Endodermal cell (in vitro differentiated cells): ENCODE data around the gene SCART1. TPM values are rescaled to one million over a fixed set of nuclear protein-coding genes. Genes with fewer than 3 reads are reported as not detected.

Source experiments
- DNase-seq: peaks from one replicate; pipeline ENCODE4 v3.0.0-alpha.2; 2017
- H3K27ac ChIP-seq: 2 replicates; pipeline ENCODE4 v1.5.1; 2013; ENCODE audit warnings: mild to moderate bottlenecking, low read depth, low read length, moderate library complexity
- H3K27me3 ChIP-seq: 2 replicates; pipeline ENCODE4 v1.6.1; 2013; ENCODE audit warnings: mild to moderate bottlenecking, low read length, moderate library complexity; ENCODE audit not compliant: insufficient read depth, control insufficient read depth, poor library complexity, severe bottlenecking
- H3K36me3 ChIP-seq: 2 replicates; pipeline ENCODE4 v1.7.0; 2013; ENCODE audit warnings: mild to moderate bottlenecking, low read length, moderate library complexity; ENCODE audit not compliant: control insufficient read depth, insufficient read depth
- H3K4me1 ChIP-seq: one replicate; pipeline ENCODE4 v1.7.0; 2013; ENCODE audit warnings: low read length; ENCODE audit not compliant: control insufficient read depth, insufficient read depth
- H3K4me3 ChIP-seq: 2 replicates; pipeline ENCODE4 v1.5.1; 2013; ENCODE audit warnings: mild to moderate bottlenecking, low read length, moderate library complexity
- H3K9ac ChIP-seq: 2 replicates; pipeline ENCODE4 v1.6.1; 2013; ENCODE audit warnings: mild to moderate bottlenecking, low read length, moderate library complexity; ENCODE audit not compliant: poor library complexity, severe bottlenecking; ENCODE audit errors: extremely low read depth
- H3K9me3 ChIP-seq: 2 replicates; pipeline ENCODE4 v1.6.1; 2013; ENCODE audit warnings: mild to moderate bottlenecking, low read length, moderate library complexity; ENCODE audit not compliant: control insufficient read depth
- H3K27ac Mint-ChIP-seq: 2 replicates; pipeline ENCODE4 v1.8.0; 2020; ENCODE audit warnings: mixed read lengths
- H3K27me3 Mint-ChIP-seq: 2 replicates; pipeline ENCODE4 v1.8.0; 2021; ENCODE audit warnings: mild to moderate bottlenecking, mixed read lengths; ENCODE audit not compliant: insufficient read depth
- H3K36me3 Mint-ChIP-seq: 2 replicates; pipeline ENCODE4 v1.8.0; 2020; ENCODE audit warnings: low read depth, mixed read lengths
- H3K4me1 Mint-ChIP-seq: 2 replicates; pipeline ENCODE4 v1.8.0; 2020; ENCODE audit warnings: mixed read lengths
- H3K4me3 Mint-ChIP-seq: 2 replicates; pipeline ENCODE4 v1.8.0; 2020; ENCODE audit warnings: mild to moderate bottlenecking, moderate library complexity, mixed read lengths
- H3K9me3 Mint-ChIP-seq: 2 replicates; pipeline ENCODE4 v1.8.0; 2020; ENCODE audit warnings: mild to moderate bottlenecking, mixed read lengths
- WGBS, 2 experiments: methylation state at CpG; one replicate each; pipeline versions ENCODE4 v1.1.5 to v1.1.7; 2013; ENCODE audit warnings: missing lambda C conversion rate in 2 of 2, mixed read lengths in 1 of 2; ENCODE audit not compliant: insufficient coverage in 1 of 2, insufficient read length in 1 of 2; 5-methylcytosine and 5-hydroxymethylcytosine counted together
- total RNA-seq, 2 donors: library from RNA; stranded (reverse); fragmentation: NEBNext Ultra II Directional in 1 of 2; extraction: Animal tissue kit (Norgen Biotek cat#: 25700) in 1 of 2; gene quantifications; 2 replicates in 1 of 2; 3 replicates in 1 of 2; pipeline ENCODE4 v1.2.1, GENCODE V29; 2021
- TF ChIP-seq, protein P1 (sequence below): fragments of 200-600 bp; sonication (generic); conservative IDR thresholded peaks from 2 replicates; pipeline ENCODE4 v1.5.0; 2021; ENCODE audit warnings: antibody characterized with exemption, mild to moderate bottlenecking

The SCART1 gene
- total RNA-seq, 2 donors from 2014 or later: 0.37 to 0.80 TPM

DNA sequence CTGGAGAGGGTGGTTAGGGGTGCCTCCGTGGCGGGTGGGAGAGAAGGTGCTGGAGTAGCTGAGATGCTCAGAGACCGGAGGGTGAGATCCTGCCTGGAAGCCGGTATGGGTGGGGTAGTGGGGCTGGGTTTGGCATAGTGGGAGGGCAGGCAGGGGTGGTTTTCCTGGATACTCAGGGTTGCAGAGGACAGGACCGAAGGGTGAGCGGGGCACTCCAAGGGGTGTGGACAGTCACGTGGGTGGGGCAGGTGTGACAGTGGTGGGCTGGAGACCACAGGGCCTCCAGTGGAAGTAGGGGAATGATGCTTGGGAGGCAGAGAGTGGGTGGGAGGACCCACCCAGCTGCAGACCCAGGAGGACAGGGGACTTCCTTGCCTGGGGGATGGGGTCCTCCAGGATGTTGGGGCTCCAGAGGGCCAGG lies 1.9 kb downstream of the SCART1 start:
- no peak overlapping the region for H3K9ac ChIP-seq
- Mint-ChIP-seq H3K27me3 (no peaks in the 10 kb centered on the region), H3K9me3 (peaks cover 87% of the 10 kb centered on the region), H3K4me1 (no peaks in the 10 kb centered on the region), H3K36me3 (no peaks in the 10 kb centered on the region), H3K4me3 (no peak overlapping the region), H3K27ac (no peak overlapping the region)
- WGBS, 2 experiments: 60 to 84% methylated on average over 1 to 7 of the region's 7 CpGs
- no peak for DNase-seq
- H3K36me3 ChIP-seq: no peaks in the 10 kb centered on the region
- H3K27ac ChIP-seq: no peak overlapping the region
- H3K4me1 ChIP-seq: no peaks in the 10 kb centered on the region
- no peaks in the 10 kb centered on the region for H3K9me3 ChIP-seq
- no peaks in the 10 kb centered on the region for H3K27me3 ChIP-seq
- TF ChIP-seq, protein P1, sequence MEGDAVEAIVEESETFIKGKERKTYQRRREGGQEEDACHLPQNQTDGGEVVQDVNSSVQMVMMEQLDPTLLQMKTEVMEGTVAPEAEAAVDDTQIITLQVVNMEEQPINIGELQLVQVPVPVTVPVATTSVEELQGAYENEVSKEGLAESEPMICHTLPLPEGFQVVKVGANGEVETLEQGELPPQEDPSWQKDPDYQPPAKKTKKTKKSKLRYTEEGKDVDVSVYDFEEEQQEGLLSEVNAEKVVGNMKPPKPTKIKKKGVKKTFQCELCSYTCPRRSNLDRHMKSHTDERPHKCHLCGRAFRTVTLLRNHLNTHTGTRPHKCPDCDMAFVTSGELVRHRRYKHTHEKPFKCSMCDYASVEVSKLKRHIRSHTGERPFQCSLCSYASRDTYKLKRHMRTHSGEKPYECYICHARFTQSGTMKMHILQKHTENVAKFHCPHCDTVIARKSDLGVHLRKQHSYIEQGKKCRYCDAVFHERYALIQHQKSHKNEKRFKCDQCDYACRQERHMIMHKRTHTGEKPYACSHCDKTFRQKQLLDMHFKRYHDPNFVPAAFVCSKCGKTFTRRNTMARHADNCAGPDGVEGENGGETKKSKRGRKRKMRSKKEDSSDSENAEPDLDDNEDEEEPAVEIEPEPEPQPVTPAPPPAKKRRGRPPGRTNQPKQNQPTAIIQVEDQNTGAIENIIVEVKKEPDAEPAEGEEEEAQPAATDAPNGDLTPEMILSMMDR: no peak
- no peak overlapping the region for H3K4me3 ChIP-seq

DNA sequence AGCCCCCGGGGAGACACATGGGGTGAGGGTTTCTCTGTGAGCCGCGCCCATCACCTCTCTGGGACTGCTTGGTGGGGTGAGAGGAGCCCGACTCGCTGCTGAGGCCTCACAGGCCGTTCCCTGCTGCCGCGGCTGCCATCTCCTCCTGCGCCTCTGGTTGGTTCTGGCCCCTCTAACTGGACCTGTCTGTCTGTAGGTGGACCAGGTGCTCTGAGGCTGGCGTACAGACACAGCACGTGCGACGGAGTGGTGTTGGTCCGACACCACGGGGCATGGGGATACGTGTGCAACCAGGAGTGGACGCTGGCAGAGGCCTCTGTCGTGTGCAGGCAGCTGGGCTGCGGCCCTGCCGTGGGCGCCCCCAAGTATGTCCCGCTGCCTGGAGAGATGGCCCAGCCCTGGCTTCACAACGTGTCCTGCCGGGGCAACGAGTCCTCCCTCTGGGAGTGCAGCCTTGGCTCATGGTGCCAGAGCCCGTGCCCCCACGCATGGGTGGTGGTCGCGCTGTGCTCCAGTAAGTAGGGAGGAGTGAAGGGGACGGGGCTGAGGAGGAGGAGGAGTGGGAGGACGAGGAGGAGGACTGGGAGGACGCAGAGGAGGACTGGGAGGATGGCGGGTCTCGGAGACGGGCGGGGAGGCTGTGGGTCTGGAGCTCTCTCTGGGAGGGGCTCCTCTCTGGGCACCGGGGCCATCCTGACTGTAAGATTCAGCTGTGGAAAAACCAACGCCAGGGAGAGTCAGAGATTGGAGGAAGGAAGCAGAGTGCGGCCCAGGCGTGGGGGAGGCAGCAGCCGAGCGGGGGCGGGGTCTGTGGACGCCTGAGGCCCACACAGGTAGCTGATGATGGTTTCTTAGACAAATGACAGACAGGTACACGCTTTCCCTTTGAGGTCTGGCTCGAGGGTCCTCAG lies 2.6 kb downstream of the SCART1 start:
- peaks cover 87% of the 10 kb centered on the region for H3K9me3 Mint-ChIP-seq

DNA sequence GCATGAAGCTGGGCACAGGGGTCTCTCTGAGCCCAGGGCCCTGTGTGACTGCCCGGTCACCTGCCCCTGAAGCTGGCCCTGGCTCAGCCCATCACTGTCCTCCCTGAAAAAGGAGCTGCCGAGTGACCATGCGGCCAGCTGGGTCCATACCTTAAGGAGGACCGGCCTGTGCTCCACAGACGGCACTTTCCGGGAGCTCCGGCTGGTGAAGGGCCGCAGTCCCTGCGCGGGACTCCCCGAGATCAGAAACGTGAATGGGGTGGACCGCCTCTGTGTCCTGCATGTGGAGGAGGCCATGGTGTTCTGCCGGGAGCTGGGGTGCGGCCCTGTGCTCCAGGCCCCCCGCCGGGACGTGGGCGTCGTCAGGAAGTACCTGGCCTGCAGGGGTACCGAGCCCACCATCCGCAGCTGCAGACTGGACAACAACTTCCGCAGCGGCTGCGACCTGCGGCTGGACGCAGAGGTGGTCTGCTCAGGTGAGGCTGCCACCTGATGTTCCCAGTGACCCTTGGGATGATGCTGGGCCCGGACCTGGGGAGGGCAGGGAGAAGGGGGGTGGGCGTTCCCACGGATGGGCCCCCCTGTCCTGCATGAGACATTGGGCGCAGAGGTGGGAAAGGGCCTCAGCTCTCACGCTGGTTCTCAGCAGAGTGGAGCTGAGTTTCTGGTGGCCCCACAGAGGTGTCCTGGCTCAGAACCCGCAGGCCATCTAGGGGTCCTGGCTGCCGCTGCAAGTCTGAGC lies 3.5 kb downstream of the SCART1 start:
- no peak for DNase-seq
- no peaks in the 10 kb centered on the region for H3K27me3 ChIP-seq
- H3K4me1 ChIP-seq: no peaks in the 10 kb centered on the region
- no peaks in the 10 kb centered on the region for H3K27me3 Mint-ChIP-seq
- H3K4me1 Mint-ChIP-seq: no peaks in the 10 kb centered on the region
- H3K36me3 ChIP-seq: no peaks in the 10 kb centered on the region
- H3K9ac ChIP-seq: no peak overlapping the region
- H3K9me3 Mint-ChIP-seq: peaks cover 90% of the 10 kb centered on the region
- H3K4me3 Mint-ChIP-seq: no peak overlapping the region
- TF ChIP-seq, protein P1: no peak
- peaks cover 2% of the 10 kb centered on the region for H3K36me3 Mint-ChIP-seq
- H3K9me3 ChIP-seq: peaks cover 3% of the 10 kb centered on the region
- 86 to 91% methylated on average over 26 to 34 of the region's 34 CpGs for whole genome bisulfite sequencing, 2 experiments
- no peak overlapping the region for H3K27ac ChIP-seq
- H3K27ac Mint-ChIP-seq: no peak overlapping the region
- H3K4me3 ChIP-seq: no peak overlapping the region

More for the DNA sequence above, 2.6 kb downstream of the SCART1 start:
- H3K4me1 Mint-ChIP-seq: no peaks in the 10 kb centered on the region
- Histone ChIP-seq H3K9me3 (no peaks in the 10 kb centered on the region), H3K36me3 (no peaks in the 10 kb centered on the region), H3K27ac (no peak overlapping the region), H3K9ac (no peak overlapping the region), H3K27me3 (no peaks in the 10 kb centered on the region), H3K4me1 (no peaks in the 10 kb centered on the region), H3K4me3 (no peak overlapping the region)
- WGBS, 2 experiments: 83 to 86% methylated on average over 28 to 46 of the region's 46 CpGs
- H3K27me3 Mint-ChIP-seq: no peaks in the 10 kb centered on the region
- H3K27ac Mint-ChIP-seq: no peak overlapping the region
- H3K4me3 Mint-ChIP-seq: no peak overlapping the region
- no peak for DNase-seq
- peaks cover under 1% of the 10 kb centered on the region for H3K36me3 Mint-ChIP-seq
- TF ChIP-seq, protein P1: no peak
